Brain pericyte (primary cell): Measurements from ENCODE around the gene PIEZO2.
A peak's percentile ranks its signal among the peaks of the same experiment; 100 is the strongest.

ENCODE experiments used
- DNase-seq: peaks from one replicate; pipeline ENCODE4 v3.0.0-alpha.2; 2012; ENCODE audit warnings: low read depth, low spot score

The PIEZO2 gene

DNA sequence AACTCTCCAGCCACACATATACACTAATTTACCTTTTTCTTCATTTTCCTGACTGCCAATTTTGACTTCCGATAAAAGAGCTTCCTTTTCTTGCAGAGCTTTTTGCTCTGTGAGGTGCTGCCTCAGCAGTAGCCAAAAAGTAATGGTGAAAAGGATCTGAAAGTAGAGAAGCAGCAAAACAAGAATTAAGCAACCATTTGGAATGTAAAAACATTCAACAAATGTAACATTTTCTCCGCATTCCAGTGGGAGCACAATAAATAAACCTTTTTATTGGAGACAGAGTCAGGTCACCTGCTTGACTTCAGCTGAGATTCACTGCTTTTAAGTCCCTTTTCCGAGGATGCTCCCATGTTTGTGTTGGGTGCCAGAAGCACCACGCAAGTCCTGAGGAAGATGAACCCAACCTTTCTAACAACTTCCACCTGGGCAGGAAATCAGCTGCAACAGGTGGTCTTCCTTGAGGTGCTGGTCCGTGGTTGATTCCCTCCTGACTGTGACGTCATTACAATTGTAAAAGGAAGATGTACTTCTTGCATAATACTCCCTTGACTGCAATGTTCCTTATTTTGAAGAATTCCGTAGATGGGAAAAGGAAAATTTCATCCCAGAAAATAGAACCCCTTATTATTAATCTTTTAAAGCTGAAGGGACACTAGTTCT lies 358.1 kb downstream of the PIEZO2 start:
- DNase-seq = no peak

- no peak for DNase-seq
These were observed 360.2 kb downstream of the PIEZO2 start for GRCh38 chr18:10789180-10789579.

GRCh38 chr18:10787293-10787901 lies 362.0 kb downstream of the PIEZO2 start:
- DNase-seq = peak; percentile 17

- DNase-seq = no peak
These were observed 363.6 kb downstream of the PIEZO2 start for GRCh38 chr18:10785798-10786197.

DNA sequence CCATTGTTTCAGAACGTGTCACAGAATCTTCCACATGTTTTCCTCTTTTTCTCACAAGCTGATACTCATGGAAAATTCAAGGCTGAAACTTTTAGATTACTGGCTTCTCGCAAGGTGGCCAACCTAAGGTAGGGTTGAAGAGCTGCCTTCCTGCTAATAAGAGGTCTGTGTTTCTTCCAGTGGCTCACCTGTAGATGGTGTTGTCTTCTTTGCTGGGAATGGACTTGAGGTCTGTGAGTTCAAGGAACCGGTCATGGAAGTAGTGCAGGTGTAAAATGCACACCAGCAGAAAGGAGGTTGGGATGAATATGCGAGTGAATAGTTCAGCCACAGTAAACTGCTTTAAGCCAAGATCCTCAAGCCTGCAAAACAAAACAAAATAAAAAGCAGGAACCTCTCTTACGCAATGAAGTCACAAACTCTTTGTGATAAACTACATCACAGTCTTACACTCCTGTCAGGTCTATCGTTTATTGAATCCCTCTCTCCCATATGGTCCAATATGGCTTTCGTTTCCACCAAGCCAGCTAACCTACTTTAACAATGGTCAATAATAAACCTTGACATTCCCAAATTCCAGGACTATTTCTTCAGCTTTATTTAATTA lies 364.7 kb downstream of the PIEZO2 start:
- DNase-seq = no peak

DNA sequence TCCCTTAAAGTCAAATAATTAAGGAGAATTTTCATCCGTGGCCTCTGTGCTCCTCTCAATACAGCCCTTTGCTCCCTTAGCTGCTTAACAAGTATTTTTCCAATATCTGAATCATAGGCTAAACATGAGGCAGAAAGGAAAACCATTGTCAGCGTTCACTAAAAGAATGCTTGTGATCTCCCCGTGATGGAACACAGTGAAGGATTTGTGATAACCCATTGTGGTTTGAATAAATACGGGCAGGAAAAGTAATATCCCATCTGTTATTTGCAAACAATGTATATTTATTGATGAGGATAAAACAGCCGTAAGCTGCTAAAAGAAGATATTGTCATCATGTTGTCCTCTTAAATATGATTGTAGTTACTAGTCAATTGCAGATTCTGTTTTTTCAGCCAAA lies 365.4 kb downstream of the PIEZO2 start:
- no peak for DNase-seq

DNA sequence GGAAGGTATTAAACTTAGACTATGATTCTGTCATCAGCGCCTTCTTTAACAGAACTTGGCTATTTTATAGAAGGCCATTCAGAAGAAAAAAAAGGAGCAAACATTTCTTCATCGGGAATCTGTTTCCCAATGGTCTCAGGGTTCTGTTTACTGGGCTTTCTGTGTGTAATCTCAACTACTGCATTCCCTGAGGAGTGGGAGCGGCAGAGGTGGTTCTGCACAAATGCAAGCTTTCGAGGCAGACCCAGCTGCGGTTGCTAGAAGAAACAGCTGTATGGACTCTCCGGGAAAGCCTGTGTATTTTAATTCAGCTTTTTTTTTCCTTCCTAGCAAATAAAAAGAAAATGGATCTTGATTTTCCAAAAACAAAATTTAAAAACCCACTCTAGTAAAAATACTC lies 372.9 kb downstream of the PIEZO2 start:
- DNase-seq = no peak

DNA sequence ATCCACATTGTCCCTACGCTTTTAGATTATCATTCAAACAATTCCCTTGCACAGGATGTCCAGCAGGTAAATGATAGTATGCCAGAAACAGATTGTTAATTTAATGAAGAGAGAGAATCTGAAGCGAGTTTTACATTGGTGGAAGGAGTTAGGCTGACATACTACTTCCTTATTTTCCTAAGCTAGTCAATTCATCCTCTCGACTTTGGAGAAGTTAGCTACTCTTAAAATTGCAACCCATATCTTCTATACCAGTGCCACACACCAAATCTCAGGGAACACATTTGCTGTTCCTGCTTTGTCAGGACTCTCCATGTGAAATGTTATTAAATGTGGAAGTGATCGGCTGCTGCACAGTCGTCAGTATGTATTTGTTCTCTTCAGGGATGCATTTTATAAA lies 374.3 kb downstream of the PIEZO2 start:
- no peak for DNase-seq

- no peak for DNase-seq
These were observed 378.2 kb downstream of the PIEZO2 start for GRCh38 chr18:10771053-10771709.

GRCh38 chr18:10770264-10770663 lies 379.1 kb downstream of the PIEZO2 start:
- no peak for DNase-seq

- no peak for DNase-seq
These were observed 381.1 kb downstream of the PIEZO2 start for GRCh38 chr18:10768221-10768620.

DNA sequence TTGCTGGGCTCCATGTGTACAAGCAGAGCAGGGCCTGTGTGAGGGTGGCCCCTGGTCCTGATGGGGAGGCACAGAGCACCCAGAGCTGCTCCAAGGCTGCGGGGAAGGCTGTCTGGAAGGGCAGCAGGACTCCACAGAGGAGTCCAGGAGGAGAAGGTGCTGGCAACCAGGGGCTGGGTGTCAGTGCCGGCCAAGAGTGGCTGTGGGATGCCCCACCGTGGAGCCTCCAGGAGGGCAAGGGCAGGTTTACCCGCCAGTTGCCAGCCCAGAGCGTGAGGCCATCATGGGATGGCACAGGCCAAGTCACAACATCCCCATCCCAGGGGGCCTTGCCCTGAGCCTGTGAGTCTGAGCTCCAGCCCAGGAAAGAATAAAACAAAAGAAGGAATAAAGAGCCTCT lies 381.7 kb downstream of the PIEZO2 start:
- DNase-seq = no peak

- DNase-seq = no peak
These were observed 388.4 kb downstream of the PIEZO2 start for GRCh38 chr18:10760986-10761385.

DNA sequence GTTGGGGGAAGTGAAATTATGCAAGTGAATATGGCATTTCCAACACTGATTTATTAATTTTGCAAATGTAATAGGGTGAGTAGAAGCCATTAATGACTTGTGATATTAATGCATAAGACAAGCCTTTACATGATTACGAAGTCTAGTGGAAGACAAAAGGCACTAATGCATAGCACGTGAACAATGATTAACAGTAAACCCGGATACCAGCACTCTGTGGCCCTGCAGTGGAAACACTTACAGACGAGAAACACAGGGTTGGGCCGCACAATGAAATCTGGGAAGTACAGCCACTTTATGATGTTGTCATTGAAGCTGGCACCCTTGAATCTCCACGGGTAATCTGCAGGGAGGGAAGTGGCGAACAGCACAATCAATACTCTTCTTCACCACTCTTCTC lies 390.1 kb downstream of the PIEZO2 start:
- DNase-seq = no peak

- no peak for DNase-seq
These were observed 391.4 kb downstream of the PIEZO2 start for GRCh38 chr18:10757946-10758345.

- no peak for DNase-seq
These were observed 392.0 kb downstream of the PIEZO2 start for GRCh38 chr18:10757349-10757748.

DNA sequence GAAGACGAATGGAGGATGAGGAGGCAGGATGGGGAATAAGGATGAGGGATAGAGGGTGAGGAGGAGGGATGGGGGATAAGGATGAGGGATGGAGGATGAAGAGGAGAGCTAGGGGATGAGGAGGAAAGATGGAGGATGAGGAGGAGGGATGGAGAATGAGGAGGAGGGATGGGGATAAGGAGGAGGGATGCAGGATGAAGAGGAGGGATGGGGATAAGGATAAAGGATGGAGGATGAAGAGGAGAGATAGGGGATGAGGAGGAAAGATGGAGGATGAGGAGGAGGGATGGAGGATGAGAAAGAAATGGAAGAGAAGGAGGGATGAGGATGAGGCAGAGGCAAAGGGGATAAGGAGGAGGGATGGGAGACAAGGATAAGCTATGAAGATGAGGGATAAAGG lies 393.5 kb downstream of the PIEZO2 start:
- DNase-seq = no peak

DNA sequence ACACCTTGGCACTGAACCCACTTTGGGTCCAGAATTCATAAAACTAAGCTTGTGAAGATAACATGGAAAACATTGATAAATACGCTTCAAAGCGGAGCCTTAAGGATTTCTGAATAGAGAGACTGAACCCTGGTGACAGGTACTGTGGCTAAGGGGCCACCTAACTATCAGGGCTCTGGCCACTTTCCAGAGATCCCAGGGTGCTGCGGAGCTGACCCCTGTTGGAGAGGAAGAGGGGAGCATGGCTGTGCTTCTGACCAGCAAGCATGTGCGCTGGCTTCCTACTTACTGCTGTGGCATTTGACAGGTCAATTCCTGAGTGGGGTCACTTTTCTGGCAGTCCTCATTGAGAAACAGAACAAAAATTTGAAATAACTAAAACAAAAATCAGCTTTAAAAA lies 395.2 kb downstream of the PIEZO2 start:
- no peak for DNase-seq

DNA sequence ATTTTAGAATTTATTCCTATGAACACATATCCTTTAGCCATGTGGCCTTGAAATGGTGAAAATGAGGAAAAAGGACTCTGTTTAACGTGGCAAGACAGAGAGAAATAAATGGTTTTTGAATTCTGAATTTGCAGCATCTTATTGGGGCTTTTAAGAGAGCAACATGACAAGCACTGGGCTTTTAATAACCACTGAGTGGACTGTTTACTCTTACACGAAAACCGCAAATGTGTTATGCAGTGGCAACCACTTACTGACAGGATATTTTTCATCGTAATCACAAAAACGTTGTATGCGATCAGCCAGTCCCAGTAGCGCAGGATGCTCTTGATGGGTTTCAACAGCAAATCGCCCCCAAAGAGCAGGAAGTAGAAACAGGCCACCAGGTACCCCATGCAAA lies 397.0 kb downstream of the PIEZO2 start:
- no peak for DNase-seq

DNA sequence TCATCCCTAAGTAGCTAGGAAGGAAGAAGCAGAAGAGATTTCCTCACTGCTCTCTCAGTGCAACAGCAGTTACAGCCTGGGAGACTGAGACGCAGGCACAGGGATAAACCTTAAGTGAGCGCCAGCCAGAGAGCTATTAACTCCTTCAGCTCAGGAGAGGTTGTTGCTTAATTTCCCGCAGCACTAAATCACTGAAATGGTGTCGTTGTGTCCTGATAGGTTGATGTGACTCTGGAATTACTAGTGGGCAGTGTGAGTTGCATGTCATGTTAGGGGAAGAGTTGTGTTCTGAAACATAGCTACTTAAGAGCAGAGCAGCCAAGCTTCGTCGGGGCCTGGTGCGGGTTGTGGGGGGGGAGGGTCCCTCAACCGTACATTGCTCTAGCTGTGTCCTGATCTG lies 397.7 kb downstream of the PIEZO2 start:
- DNase-seq = no peak

- DNase-seq = no peak
These were observed 399.0 kb downstream of the PIEZO2 start for GRCh38 chr18:10750191-10751035.

DNA sequence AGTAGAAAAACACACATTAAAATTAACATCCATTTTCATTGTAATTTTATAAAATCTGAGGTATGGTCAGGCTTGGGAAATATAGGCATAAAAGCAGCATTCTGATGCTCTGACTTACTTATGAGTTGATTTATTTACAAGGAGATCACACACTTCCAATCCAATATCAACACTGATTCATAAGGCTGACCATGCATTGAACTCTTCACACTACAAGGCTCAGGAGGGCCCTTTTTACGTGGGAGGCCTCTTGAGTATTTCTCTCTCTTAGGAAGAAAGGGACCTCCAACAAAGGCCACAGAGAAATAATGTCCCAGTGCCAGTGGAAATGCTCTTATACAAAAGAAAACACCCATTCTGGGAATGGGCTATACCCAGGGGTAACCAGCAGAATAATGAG lies 400.7 kb downstream of the PIEZO2 start:
- no peak for DNase-seq
